LNCaP clone FGC (cell line): Measurements from ENCODE around the gene MTARC1.

Source experiments
- DNase-seq: peaks from one replicate; pipeline ENCODE4 v3.0.0-alpha.2; 2011; ENCODE audit warnings: low read depth
- H3K4me3 ChIP-seq: 2 replicates; pipeline ENCODE4 v1.5.1; 2011; ENCODE audit warnings: mild to moderate bottlenecking, low read depth, low read length, control low read depth
- TF ChIP-seq, protein P1 (sequence below): IDR thresholded peaks from 2 replicates; pipeline ENCODE4 v1.5.1; 2012; ENCODE audit warnings: mild to moderate bottlenecking; ENCODE audit not compliant: control insufficient read depth, insufficient read depth; ENCODE audit errors: extremely low read depth

MTARC1 gene

DNA sequence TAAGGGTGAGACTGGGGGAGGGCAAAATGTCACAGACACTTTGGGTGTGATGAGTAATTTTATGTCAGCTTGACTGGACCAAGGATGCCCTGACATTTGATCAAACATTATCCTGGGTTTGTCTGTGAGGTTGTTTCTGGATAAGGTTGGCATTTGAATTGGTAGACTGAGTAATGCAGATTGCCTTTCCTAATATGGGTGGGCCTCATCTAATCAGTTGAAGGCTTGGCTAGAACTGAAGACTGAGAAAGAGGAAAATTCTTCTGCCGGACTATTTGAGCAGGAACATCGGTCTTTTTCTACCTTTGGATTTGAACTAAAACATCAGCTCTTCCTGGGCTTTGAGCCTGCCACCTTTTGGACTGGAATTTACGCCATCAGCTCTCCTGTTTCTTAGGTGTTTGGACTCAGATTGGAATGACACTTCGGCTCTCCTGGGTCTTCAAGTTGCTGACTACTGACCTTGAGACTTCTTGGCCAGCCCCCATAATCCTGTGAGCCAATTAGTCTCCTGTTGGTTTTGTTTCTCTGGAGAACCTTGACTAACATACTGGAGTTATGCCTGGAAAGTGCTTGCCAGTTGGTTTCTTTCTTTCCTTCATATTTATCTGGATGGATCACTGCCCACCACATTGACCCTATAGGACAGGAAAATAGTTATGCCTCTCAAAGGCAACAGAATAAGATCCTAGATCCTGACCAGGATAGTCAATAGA is 47.6 kb downstream of the MTARC1 start:
- H3K4me3 ChIP-seq = no peak overlapping the region
- DNase-seq = no peak
- TF ChIP-seq, protein P1, sequence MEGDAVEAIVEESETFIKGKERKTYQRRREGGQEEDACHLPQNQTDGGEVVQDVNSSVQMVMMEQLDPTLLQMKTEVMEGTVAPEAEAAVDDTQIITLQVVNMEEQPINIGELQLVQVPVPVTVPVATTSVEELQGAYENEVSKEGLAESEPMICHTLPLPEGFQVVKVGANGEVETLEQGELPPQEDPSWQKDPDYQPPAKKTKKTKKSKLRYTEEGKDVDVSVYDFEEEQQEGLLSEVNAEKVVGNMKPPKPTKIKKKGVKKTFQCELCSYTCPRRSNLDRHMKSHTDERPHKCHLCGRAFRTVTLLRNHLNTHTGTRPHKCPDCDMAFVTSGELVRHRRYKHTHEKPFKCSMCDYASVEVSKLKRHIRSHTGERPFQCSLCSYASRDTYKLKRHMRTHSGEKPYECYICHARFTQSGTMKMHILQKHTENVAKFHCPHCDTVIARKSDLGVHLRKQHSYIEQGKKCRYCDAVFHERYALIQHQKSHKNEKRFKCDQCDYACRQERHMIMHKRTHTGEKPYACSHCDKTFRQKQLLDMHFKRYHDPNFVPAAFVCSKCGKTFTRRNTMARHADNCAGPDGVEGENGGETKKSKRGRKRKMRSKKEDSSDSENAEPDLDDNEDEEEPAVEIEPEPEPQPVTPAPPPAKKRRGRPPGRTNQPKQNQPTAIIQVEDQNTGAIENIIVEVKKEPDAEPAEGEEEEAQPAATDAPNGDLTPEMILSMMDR = no peak
